OCI-LY7 (cell line): ENCODE results near the gene GRIN3B.

Experiments used
- EZH2phosphoT487 ChIP-seq: fragments of 200-600 bp; sonication (generic); IDR thresholded peaks from 2 replicates; pipeline ENCODE4 v1.6.1; 2018; ENCODE audit warnings: low read depth, borderline replicate concordance, mild to moderate bottlenecking, mixed run types, antibody characterized with exemption, low read length, moderate library complexity, mixed read lengths
- TF ChIP-seq, protein P1 (sequence below): fragments of 200-600 bp; sonication (generic); conservative IDR thresholded peaks from 2 replicates; pipeline ENCODE4 v1.5.1; 2014; ENCODE audit warnings: mild to moderate bottlenecking, antibody characterized with exemption, low read length, moderate library complexity, mixed read lengths

- TF ChIP-seq, protein P1, sequence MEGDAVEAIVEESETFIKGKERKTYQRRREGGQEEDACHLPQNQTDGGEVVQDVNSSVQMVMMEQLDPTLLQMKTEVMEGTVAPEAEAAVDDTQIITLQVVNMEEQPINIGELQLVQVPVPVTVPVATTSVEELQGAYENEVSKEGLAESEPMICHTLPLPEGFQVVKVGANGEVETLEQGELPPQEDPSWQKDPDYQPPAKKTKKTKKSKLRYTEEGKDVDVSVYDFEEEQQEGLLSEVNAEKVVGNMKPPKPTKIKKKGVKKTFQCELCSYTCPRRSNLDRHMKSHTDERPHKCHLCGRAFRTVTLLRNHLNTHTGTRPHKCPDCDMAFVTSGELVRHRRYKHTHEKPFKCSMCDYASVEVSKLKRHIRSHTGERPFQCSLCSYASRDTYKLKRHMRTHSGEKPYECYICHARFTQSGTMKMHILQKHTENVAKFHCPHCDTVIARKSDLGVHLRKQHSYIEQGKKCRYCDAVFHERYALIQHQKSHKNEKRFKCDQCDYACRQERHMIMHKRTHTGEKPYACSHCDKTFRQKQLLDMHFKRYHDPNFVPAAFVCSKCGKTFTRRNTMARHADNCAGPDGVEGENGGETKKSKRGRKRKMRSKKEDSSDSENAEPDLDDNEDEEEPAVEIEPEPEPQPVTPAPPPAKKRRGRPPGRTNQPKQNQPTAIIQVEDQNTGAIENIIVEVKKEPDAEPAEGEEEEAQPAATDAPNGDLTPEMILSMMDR = peak; percentile 65
- TF ChIP-seq EZH2phosphoT487 = no peak
Observed at GRCh38 chr19:1000095-1000494, at the start of gene GRIN3B.
